Mesendoderm (in vitro differentiated cells): ENCODE results near the gene NUP93.
"Not testable (repeated sequence)": the region's sequence is repeated elsewhere in the genome, so short reads cannot be mapped to it uniquely, and the experiment has no call there.

ENCODE experiments used
- DNase-seq: peaks from one replicate; pipeline ENCODE4 v3.0.0; 2013
- H2AK5ac ChIP-seq: 2 replicates; pipeline ENCODE4 v1.6.1; 2013; ENCODE audit warnings: low read length, inconsistent platforms
- H2BK120ac ChIP-seq: 2 replicates; pipeline ENCODE4 v1.6.1; 2013; ENCODE audit warnings: low read depth, mild to moderate bottlenecking, low read length, moderate library complexity, mixed read lengths
- H2BK15ac ChIP-seq: replicated peaks from 2 replicates; pipeline ENCODE4 v1.6.1; 2013; ENCODE audit warnings: low read depth, mild to moderate bottlenecking, moderate library complexity
- H2BK5ac ChIP-seq: 2 replicates; pipeline ENCODE4 v1.6.1; 2013; ENCODE audit warnings: low read length, inconsistent platforms
- H3K18ac ChIP-seq: 2 replicates; pipeline ENCODE4 v1.6.1; 2013; ENCODE audit warnings: mild to moderate bottlenecking, low read length, mixed read lengths
- H3K23ac ChIP-seq: one replicate; pipeline ENCODE4 v1.6.1; 2013; ENCODE audit warnings: low read length
- H3K27ac ChIP-seq: 2 replicates; pipeline ENCODE4 v1.5.1; 2013; ENCODE audit warnings: low read depth, mild to moderate bottlenecking, inconsistent platforms, low read length, moderate library complexity
- H3K27me3 ChIP-seq: 2 replicates; pipeline ENCODE4 v1.6.1; 2013; ENCODE audit warnings: low read length, control low read depth, mild to moderate bottlenecking, inconsistent platforms; ENCODE audit not compliant: insufficient read depth, poor library complexity
- H3K36me3 ChIP-seq: 2 replicates; pipeline ENCODE4 v1.6.1; 2013; ENCODE audit warnings: low read length, inconsistent platforms; ENCODE audit not compliant: control insufficient read depth, insufficient read depth
- H3K4ac ChIP-seq: one replicate; pipeline ENCODE4 v1.6.1; 2013; ENCODE audit warnings: low read depth, mild to moderate bottlenecking, low read length, moderate library complexity
- H3K4me1 ChIP-seq: 2 replicates; pipeline ENCODE4 v1.6.1; 2013; ENCODE audit warnings: low read depth, low read length, inconsistent platforms; ENCODE audit not compliant: control insufficient read depth
- H3K4me2 ChIP-seq: 2 replicates; pipeline ENCODE4 v1.6.1; 2013; ENCODE audit warnings: low read length
- H3K4me3 ChIP-seq: 2 replicates; pipeline ENCODE4 v1.5.1; 2013; ENCODE audit warnings: mild to moderate bottlenecking, low read length
- H3K56ac ChIP-seq: one replicate; pipeline ENCODE4 v1.6.1; 2013; ENCODE audit warnings: low read length
- H3K79me1 ChIP-seq: 2 replicates; pipeline ENCODE4 v1.6.1; 2013; ENCODE audit warnings: low read length, inconsistent platforms
- H3K79me2 ChIP-seq: 2 replicates; pipeline ENCODE4 v1.6.1; 2013; ENCODE audit warnings: mild to moderate bottlenecking, low read length; ENCODE audit not compliant: control insufficient read depth, insufficient read depth
- H3K9ac ChIP-seq: 2 replicates; pipeline ENCODE4 v1.6.1; 2013; ENCODE audit warnings: low read length, inconsistent platforms
- H4K5ac ChIP-seq: one replicate; pipeline ENCODE4 v1.6.1; 2013; ENCODE audit warnings: low read length
- H4K8ac ChIP-seq: one replicate; pipeline ENCODE4 v1.6.1; 2013; ENCODE audit warnings: low read depth, mild to moderate bottlenecking, control low read depth, low read length, moderate library complexity
- WGBS: extraction: QIAGEN DNeasy Blood & Tissue Kit; methylation state at CpG from one replicate; pipeline ENCODE4 v1.1.7; 2013; ENCODE audit warnings: low lambda C conversion rate, missing lambda C conversion rate; ENCODE audit not compliant: insufficient coverage; ENCODE audit errors: extremely low coverage; 5-methylcytosine and 5-hydroxymethylcytosine counted together

Gene NUP93

DNA sequence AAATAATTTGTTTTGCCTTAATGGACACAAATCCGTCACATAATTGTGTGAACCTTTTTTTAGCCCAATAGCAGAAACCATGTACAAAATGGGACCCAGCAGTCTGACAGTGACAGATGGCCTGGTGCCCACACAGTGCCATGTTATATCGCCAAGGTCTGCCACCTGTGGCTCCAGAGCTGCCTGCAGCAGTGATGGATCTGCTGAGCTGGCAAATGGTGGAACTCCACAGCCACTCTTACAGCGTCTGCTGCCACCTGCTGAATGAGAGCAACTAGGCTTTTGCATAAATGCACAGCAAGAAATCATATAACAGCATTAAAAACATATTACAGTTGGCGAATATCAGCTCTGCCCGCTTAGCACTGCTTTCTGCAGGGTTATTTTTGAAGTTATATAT lies 59.4 kb downstream of the NUP93 start:
- Histone ChIP-seq H4K8ac (no peak overlapping the region), H2BK15ac (no peak overlapping the region), H3K27me3 (no peaks in the 10 kb centered on the region), H3K36me3 (no peaks in the 10 kb centered on the region), H4K5ac (no peak overlapping the region), H3K79me1 (peaks cover 13% of the 10 kb centered on the region), H3K4me1 (peaks cover 21% of the 10 kb centered on the region), H2AK5ac (no peak overlapping the region), H3K9ac (no peak overlapping the region), H3K79me2 (peaks cover 8% of the 10 kb centered on the region), H3K4me2 (no peak overlapping the region), H3K18ac (no peak overlapping the region), H3K4me3 (no peak overlapping the region), H3K56ac (no peak overlapping the region), H2BK120ac (no peak overlapping the region), H3K4ac (no peak overlapping the region), H3K27ac (no peak overlapping the region), H2BK5ac (no peak overlapping the region), H3K23ac (no peak overlapping the region)
- DNase-seq = peak; percentile 40
- no CpG with 5 or more reads among the region's 5 CpGs for WGBS

DNA sequence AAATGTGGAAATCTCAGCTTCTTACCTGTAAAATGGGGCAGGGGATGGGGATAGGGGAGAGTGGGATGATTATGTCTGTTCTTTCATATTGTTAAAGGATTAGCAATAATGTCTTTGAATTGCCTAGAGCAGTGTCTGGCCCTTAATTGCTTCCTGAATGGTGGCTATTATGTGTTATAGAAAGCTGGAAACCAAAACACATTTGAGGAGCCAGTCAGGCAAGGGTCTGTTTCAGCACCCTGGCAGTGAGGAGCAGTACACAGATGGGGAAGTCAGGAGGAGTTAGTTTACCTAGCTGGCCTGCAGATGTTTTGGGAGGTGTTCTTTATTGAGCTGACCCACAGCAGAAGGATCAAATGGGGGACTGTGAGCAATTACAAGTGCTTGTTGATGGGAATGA lies 63.0 kb downstream of the NUP93 start:
- no peak overlapping the region for H2BK120ac ChIP-seq
- H3K36me3 ChIP-seq = no peaks in the 10 kb centered on the region
- DNase-seq = no peak
- no peak overlapping the region for H3K4me3 ChIP-seq
- H3K18ac ChIP-seq = no peak overlapping the region
- H3K4ac ChIP-seq = no peak overlapping the region
- no peak overlapping the region for H3K4me2 ChIP-seq
- peaks cover 4% of the 10 kb centered on the region for H3K4me1 ChIP-seq
- H3K79me1 ChIP-seq = peaks cover 15% of the 10 kb centered on the region
- H2BK5ac ChIP-seq = no peak overlapping the region
- H3K23ac ChIP-seq = no peak overlapping the region
- H3K56ac ChIP-seq = no peak overlapping the region
- no peak overlapping the region for H4K5ac ChIP-seq
- H3K9ac ChIP-seq = no peak overlapping the region
- no peak overlapping the region for H2AK5ac ChIP-seq
- H2BK15ac ChIP-seq = no peak overlapping the region
- no peak overlapping the region for H3K27ac ChIP-seq
- peaks cover 8% of the 10 kb centered on the region for H3K79me2 ChIP-seq
- no peaks in the 10 kb centered on the region for H3K27me3 ChIP-seq
- no peak overlapping the region for H4K8ac ChIP-seq

DNA sequence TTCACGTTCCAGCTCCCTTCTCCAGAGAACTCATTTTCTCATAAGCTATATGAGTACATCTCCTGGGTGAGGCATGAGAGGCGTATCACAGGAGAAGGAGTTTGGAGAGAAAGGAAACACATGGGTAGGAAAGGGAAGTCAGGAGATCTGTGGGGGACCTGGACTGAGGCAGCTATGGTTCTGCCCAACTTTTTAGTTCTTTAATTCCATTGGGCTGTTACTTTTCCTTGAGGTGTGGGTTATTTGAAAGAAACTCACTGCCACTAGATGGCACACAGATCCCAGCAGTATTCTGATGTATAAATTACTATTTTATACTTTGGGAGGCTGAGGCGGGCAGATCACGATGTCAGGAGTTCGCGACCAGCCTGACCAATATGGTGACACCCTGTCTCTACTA lies 63.6 kb downstream of the NUP93 start:
- no peaks in the 10 kb centered on the region for H3K27me3 ChIP-seq
- H3K79me1 ChIP-seq = peaks cover 12% of the 10 kb centered on the region
- H3K36me3 ChIP-seq = no peaks in the 10 kb centered on the region
- no peak overlapping the region for H3K23ac ChIP-seq
- H3K27ac ChIP-seq = no peak overlapping the region
- no peak overlapping the region for H3K4me3 ChIP-seq
- WGBS = no CpG with 5 or more reads among the region's 6 CpGs
- H3K4me2 ChIP-seq = no peak overlapping the region
- H2BK5ac ChIP-seq = no peak overlapping the region
- no peaks in the 10 kb centered on the region for H3K4me1 ChIP-seq
- no peak overlapping the region for H2BK15ac ChIP-seq
- H2BK120ac ChIP-seq = no peak overlapping the region
- H4K8ac ChIP-seq = no peak overlapping the region
- no peak overlapping the region for H4K5ac ChIP-seq
- H3K79me2 ChIP-seq = peaks cover 6% of the 10 kb centered on the region
- no peak overlapping the region for H3K56ac ChIP-seq
- DNase-seq = peak; percentile 53
- H3K18ac ChIP-seq = no peak overlapping the region
- H2AK5ac ChIP-seq = no peak overlapping the region
- no peak overlapping the region for H3K4ac ChIP-seq
- H3K9ac ChIP-seq = no peak overlapping the region

DNA sequence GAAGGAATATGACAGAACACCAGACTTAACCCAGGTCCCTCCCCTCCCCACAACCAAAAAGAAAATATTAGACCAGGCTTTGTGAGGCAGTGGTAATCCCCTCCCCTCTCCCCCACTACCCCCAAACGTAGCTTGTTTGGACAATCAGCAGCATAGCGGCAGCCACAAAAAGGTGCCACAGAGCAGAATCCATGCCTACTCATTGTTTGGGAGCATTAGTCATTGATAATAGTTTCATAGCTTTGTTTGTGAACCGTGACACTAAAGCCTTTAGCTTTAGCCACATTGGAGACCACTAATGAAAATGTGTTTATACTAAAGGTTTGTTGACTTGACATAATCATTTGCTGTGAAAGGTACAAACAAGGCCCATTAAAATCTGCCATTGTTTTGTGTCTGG lies 65.1 kb downstream of the NUP93 start:
- Histone ChIP-seq H2BK15ac (no peak overlapping the region), H3K18ac (no peak overlapping the region), H3K27ac (no peak overlapping the region), H3K79me1 (peaks cover 9% of the 10 kb centered on the region), H4K5ac (no peak overlapping the region), H4K8ac (no peak overlapping the region), H3K4ac (no peak overlapping the region), H3K4me2 (no peak overlapping the region), H2BK5ac (no peak overlapping the region), H3K36me3 (no peaks in the 10 kb centered on the region), H3K4me3 (no peak overlapping the region), H3K79me2 (peaks cover 5% of the 10 kb centered on the region), H3K56ac (no peak overlapping the region), H2BK120ac (no peak overlapping the region), H3K27me3 (no peaks in the 10 kb centered on the region), H3K4me1 (no peaks in the 10 kb centered on the region), H2AK5ac (no peak overlapping the region), H3K23ac (no peak overlapping the region), H3K9ac (no peak overlapping the region)
- DNase-seq = no peak
- no CpG with 5 or more reads among the region's 3 CpGs for WGBS

DNA sequence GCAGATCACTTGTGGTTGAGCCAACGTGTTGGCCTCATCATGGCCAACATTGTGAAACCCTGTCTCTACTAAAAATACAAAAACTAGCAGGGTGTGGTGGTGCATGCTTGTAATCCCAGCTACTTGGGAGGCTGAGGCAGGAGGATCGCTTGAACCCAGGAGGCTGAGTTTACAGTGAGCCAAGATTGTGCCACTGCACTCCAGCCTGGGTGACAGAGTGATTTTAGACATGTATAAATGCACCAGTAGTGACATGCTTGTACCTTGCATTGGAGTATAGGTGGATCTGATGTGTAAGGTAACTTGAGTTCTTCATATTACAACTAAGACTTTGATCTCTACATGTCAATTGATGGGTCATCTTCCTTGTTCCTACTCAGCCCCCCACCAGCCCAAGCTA lies 67.1 kb downstream of the NUP93 start:
- H3K9ac ChIP-seq, H3K36me3 ChIP-seq, H3K18ac ChIP-seq, H3K56ac ChIP-seq, H3K79me1 ChIP-seq, H3K4me1 ChIP-seq, H3K27me3 ChIP-seq, H2AK5ac ChIP-seq, H2BK5ac ChIP-seq, H3K79me2 ChIP-seq, H3K4ac ChIP-seq, H3K4me2 ChIP-seq, DNase-seq, H3K27ac ChIP-seq, H4K8ac ChIP-seq, H4K5ac ChIP-seq, H2BK15ac ChIP-seq, H3K4me3 ChIP-seq, H2BK120ac ChIP-seq, H3K23ac ChIP-seq: not testable (repeated sequence)
- no CpG with 5 or more reads among the region's 2 CpGs for WGBS

DNA sequence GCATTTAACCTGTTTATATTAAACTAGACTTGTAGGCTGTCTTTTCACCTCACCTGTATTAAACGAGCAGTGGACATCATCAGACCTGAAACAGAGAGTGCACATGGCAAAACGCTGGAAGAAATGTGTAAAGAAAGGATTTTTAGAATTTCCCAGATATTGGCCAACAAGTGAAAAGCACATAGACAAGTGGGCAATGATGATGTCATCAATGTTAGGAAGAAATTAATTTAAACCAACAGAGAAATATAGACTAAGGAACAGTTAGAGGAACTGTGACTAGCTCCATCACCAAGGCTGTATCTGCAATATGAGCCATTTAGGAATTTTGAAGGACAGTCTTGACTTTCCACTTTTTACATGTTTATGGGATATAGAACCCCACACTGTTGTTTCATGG lies 67.9 kb downstream of the NUP93 start:
- Histone ChIP-seq H3K23ac (no peak overlapping the region), H3K56ac (no peak overlapping the region), H2AK5ac (no peak overlapping the region), H3K79me2 (peaks cover 2% of the 10 kb centered on the region), H3K27me3 (no peaks in the 10 kb centered on the region), H2BK15ac (no peak overlapping the region), H3K4me1 (no peaks in the 10 kb centered on the region), H4K5ac (no peak overlapping the region), H3K18ac (no peak overlapping the region), H3K36me3 (no peaks in the 10 kb centered on the region), H4K8ac (no peak overlapping the region), H2BK120ac (no peak overlapping the region), H3K4me2 (no peak overlapping the region), H2BK5ac (no peak overlapping the region), H3K4me3 (no peak overlapping the region), H3K9ac (no peak overlapping the region), H3K27ac (no peak overlapping the region), H3K79me1 (peaks cover 5% of the 10 kb centered on the region), H3K4ac (no peak overlapping the region)
- WGBS = no CpG with 5 or more reads among the region's 2 CpGs
- no peak for DNase-seq
